ENCODE measurements around the gene EIF2AK3. TPM values are rescaled to one million over a fixed set of nuclear protein-coding genes. Genes with fewer than 3 reads are reported as not detected.

EIF2AK3 gene
- polyA plus RNA-seq, 1 of the 3 experiments (the other 2 are of a cell fraction): 2.2 TPM

DNA sequence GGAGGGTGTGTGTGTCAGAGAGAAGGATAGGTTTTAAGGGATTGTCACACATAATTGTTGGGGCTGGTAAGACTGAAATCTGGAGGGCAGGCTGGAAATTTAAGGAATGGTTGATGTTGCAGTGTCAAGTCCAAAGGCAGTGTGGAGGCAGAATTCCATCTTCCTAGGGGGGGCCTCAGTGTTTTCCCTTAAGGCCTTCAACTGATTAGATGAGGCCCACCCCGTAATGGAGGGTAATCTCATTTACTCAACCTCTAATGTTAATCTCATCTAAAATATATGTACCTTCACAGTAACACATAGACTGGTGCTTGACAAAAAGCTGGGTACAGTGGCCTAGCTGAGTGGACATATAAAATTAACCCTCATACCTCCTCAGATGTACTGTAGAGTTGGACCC is 33.4 kb upstream of the EIF2AK3 start:
- CTCF ChIA-PET: interaction anchor here (4.0 to 4.3 kb wide), 2 partner anchors 9 to 11 kb away, joined by 26 to 32 read pairs; no protein-coding TSS in a partner anchor
- peaks cover 0 to 19% of the 10 kb centered on the region in 2 experiments; a peak in 2 of 4 replicates for H3K4me1 ChIP-seq (ENCODE audit: control insufficient read depth in 1 of 2, insufficient read depth in 2 of 2, low read depth in 1 of 2, low read length in 1 of 2)
- H3K9ac ChIP-seq: no peak overlapping the region
- H4K20me1 ChIP-seq (ENCODE audit: insufficient read depth): no peaks in the 10 kb centered on the region
- H3K79me2 ChIP-seq (ENCODE audit: insufficient read depth): no peaks in the 10 kb centered on the region
- H3K4me2 ChIP-seq: no peak overlapping the region
- no peaks in the 10 kb centered on the region for H3K9me3 ChIP-seq
- no peak for DNase-seq
- POLR2A ChIA-PET: no interaction called here
- no peak overlapping the region for H3K27ac ChIP-seq (ENCODE audit: low read depth in 2 of 2, low read length in 1 of 2)
- H2AFZ ChIP-seq (ENCODE audit: low read depth): no peak overlapping the region
- H3K9me2 ChIP-seq: no peaks in the 10 kb centered on the region
- H3K4me3 ChIP-seq (ENCODE audit: low read depth in 2 of 2, low read length in 1 of 2): no peak overlapping the region
- no peaks in the 10 kb centered on the region for H3K36me3 ChIP-seq (replicated peaks in 1 of 2; ENCODE audit: control insufficient read depth in 1 of 2, insufficient read depth in 2 of 2, low read length in 1 of 2)
- TF ChIP-seq GATA2 (CRISPR knock-in tag; IDR thresholded peaks at IDR 0.05) (no peak), POLR2AphosphoS5 (IDR thresholded peaks at IDR 0.05; ENCODE audit: low read depth, low read length) (no peak)
- H3F3A ChIP-seq (replicated peaks; ENCODE audit: insufficient read depth): peaks cover 37% of the 10 kb centered on the region
- H3K27me3 ChIP-seq (ENCODE audit: insufficient read depth): no peaks in the 10 kb centered on the region
- WGBS (ENCODE audit: low lambda C conversion rate): 89% methylated on average over 1 of the region's 1 CpG

DNA sequence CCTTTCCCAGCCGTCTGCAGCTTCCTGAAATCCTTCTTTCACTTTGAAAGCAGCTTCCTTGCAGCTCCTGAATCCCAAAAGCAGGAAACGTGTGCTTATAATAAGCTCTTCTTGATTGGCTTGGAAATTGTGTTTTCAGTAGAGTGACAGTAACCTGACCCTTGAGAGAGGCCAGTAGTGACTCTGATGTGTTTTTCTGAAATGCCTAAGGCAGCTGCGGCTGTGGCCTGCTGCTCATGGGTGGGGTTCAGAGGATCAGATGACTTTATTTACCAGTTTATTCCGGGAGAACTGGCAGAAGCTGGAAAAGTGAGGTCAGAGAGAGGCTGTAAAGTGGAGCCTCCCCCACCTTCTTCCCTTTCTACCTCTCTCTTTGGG is 32.3 kb upstream of the EIF2AK3 start:
- H3K4me2 ChIP-seq: peak overlapping the region; percentile 50; the same call in 1 of the 2 replicates
- POLR2A ChIA-PET: no interaction called here
- H2AFZ ChIP-seq (ENCODE audit: low read depth): no peak overlapping the region; the same call in 1 of the 2 replicates
- no peak overlapping the region for H3K4me3 ChIP-seq (ENCODE audit: low read depth in 2 of 2, low read length in 1 of 2)
- peaks cover 37% of the 10 kb centered on the region for H3F3A ChIP-seq (replicated peaks; ENCODE audit: insufficient read depth)
- no peaks in the 10 kb centered on the region for H3K9me3 ChIP-seq
- H3K4me1 ChIP-seq (ENCODE audit: control insufficient read depth in 1 of 2, insufficient read depth in 2 of 2, low read depth in 1 of 2, low read length in 1 of 2): peaks cover 0 to 19% of the 10 kb centered on the region in 2 experiments; a peak in 2 of 4 replicates
- H3K79me2 ChIP-seq (ENCODE audit: insufficient read depth): no peaks in the 10 kb centered on the region
- no peaks in the 10 kb centered on the region for H3K36me3 ChIP-seq (replicated peaks in 1 of 2; ENCODE audit: control insufficient read depth in 1 of 2, insufficient read depth in 2 of 2, low read length in 1 of 2)
- no peak for DNase-seq
- H4K20me1 ChIP-seq (ENCODE audit: insufficient read depth): no peaks in the 10 kb centered on the region
- 55% methylated on average over 4 of the region's 4 CpGs for WGBS (ENCODE audit: low lambda C conversion rate)
- no peaks in the 10 kb centered on the region for H3K9me2 ChIP-seq
- CTCF ChIA-PET: interaction anchor here (1.0 to 4.3 kb wide), 6 partner anchors 10 to 81 kb away, joined by 3 to 32 read pairs (median 12); no protein-coding TSS in a partner anchor
- no peaks in the 10 kb centered on the region for H3K27me3 ChIP-seq (ENCODE audit: insufficient read depth)
- peak overlapping the region; percentile 68 to 88; a peak in 3 of 4 replicates for H3K27ac ChIP-seq (ENCODE audit: low read depth in 2 of 2, low read length in 1 of 2)
- H3K9ac ChIP-seq: no peak overlapping the region
- TF ChIP-seq EZH2phosphoT487 (IDR thresholded peaks at IDR 0.05; ENCODE audit: borderline replicate concordance, low read depth) (no peak), MXI1 (IDR thresholded peaks at IDR 0.05; ENCODE audit: low read depth, low read length) (no peak), FOSL2 (IDR thresholded peaks at IDR 0.05; ENCODE audit: borderline replicate concordance, low read depth) (no peak), POLR2AphosphoS5 (IDR thresholded peaks at IDR 0.05; ENCODE audit: low read depth, low read length) (no peak), GATA2 (CRISPR knock-in tag; IDR thresholded peaks at IDR 0.05) (no peak), SMC3 (IDR thresholded peaks at IDR 0.05; ENCODE audit: low read depth, low read length) (no peak), RXRA (IDR thresholded peaks at IDR 0.05; ENCODE audit: borderline replicate concordance, low read depth) (no peak), JUND (IDR thresholded peaks at IDR 0.05) (no peak), RAD21 (IDR thresholded peaks at IDR 0.05; ENCODE audit: low read length) (no peak)
- TF ChIP-seq, protein P1, sequence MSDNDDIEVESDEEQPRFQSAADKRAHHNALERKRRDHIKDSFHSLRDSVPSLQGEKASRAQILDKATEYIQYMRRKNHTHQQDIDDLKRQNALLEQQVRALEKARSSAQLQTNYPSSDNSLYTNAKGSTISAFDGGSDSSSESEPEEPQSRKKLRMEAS (IDR thresholded peaks at IDR 0.05; ENCODE audit: low read depth): no peak
- TF ChIP-seq, protein P2, sequence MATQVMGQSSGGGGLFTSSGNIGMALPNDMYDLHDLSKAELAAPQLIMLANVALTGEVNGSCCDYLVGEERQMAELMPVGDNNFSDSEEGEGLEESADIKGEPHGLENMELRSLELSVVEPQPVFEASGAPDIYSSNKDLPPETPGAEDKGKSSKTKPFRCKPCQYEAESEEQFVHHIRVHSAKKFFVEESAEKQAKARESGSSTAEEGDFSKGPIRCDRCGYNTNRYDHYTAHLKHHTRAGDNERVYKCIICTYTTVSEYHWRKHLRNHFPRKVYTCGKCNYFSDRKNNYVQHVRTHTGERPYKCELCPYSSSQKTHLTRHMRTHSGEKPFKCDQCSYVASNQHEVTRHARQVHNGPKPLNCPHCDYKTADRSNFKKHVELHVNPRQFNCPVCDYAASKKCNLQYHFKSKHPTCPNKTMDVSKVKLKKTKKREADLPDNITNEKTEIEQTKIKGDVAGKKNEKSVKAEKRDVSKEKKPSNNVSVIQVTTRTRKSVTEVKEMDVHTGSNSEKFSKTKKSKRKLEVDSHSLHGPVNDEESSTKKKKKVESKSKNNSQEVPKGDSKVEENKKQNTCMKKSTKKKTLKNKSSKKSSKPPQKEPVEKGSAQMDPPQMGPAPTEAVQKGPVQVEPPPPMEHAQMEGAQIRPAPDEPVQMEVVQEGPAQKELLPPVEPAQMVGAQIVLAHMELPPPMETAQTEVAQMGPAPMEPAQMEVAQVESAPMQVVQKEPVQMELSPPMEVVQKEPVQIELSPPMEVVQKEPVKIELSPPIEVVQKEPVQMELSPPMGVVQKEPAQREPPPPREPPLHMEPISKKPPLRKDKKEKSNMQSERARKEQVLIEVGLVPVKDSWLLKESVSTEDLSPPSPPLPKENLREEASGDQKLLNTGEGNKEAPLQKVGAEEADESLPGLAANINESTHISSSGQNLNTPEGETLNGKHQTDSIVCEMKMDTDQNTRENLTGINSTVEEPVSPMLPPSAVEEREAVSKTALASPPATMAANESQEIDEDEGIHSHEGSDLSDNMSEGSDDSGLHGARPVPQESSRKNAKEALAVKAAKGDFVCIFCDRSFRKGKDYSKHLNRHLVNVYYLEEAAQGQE (IDR thresholded peaks at IDR 0.05; ENCODE audit: low read depth, low read length): no peak
